Liver (tissue), 9 donors: ENCODE results near the gene PRXL2C. TPM values are rescaled to one million over a fixed set of nuclear protein-coding genes. Genes with fewer than 3 reads are reported as not detected.
A peak's percentile ranks its signal among the peaks of the same experiment; 100 is the strongest.

ENCODE experiments used
- DNase-seq: peaks from one replicate; pipeline ENCODE4 v3.0.0-alpha.2; 2017; ENCODE audit warnings: low spot score
- H3K27ac ChIP-seq, 2 donors: one replicate each; pipeline ENCODE4 v1.7.0; 2013; ENCODE audit warnings: inconsistent platforms in 2 of 2, low read length in 2 of 2, control low read depth in 1 of 2, low read depth in 1 of 2, mild to moderate bottlenecking in 1 of 2
- H3K27me3 ChIP-seq, 4 donors: one replicate each; pipeline versions ENCODE4 v1.6.1 to v1.7.0; 2013; ENCODE audit warnings: low read length in 3 of 4, inconsistent platforms in 1 of 4, mild to moderate bottlenecking in 1 of 4, moderate library complexity in 1 of 4; ENCODE audit not compliant: control insufficient read depth in 4 of 4, insufficient read depth in 4 of 4
- H3K36me3 ChIP-seq, 4 donors: one replicate each; pipeline versions ENCODE4 v1.6.1 to v1.7.0; 2013; ENCODE audit warnings: low read length in 3 of 4, mild to moderate bottlenecking in 3 of 4, low read depth in 1 of 4, moderate library complexity in 1 of 4; ENCODE audit not compliant: control insufficient read depth in 4 of 4, insufficient read depth in 3 of 4
- H3K4me1 ChIP-seq, 4 donors: one replicate each; pipeline versions ENCODE4 v1.6.1 to v1.7.0; 2013; ENCODE audit warnings: low read length in 3 of 4, mild to moderate bottlenecking in 3 of 4, moderate library complexity in 1 of 4; ENCODE audit not compliant: control insufficient read depth in 4 of 4, insufficient read depth in 4 of 4
- H3K4me3 ChIP-seq, 3 donors: one replicate each; pipeline versions ENCODE4 v1.6.1 to v1.7.0; 2013; ENCODE audit warnings: low read length in 3 of 3, control low read depth in 1 of 3, low read depth in 1 of 3, mild to moderate bottlenecking in 1 of 3
- H3K9ac ChIP-seq, 2 donors: one replicate each; pipeline ENCODE4 v1.7.0; 2013; ENCODE audit warnings: low read length in 2 of 2, mild to moderate bottlenecking in 2 of 2, moderate library complexity in 2 of 2, control low read depth in 1 of 2, low read depth in 1 of 2
- H3K9me3 ChIP-seq, 4 donors: one replicate each; pipeline versions ENCODE4 v1.6.1 to v1.7.0; 2013; ENCODE audit warnings: low read length in 3 of 4; ENCODE audit not compliant: control insufficient read depth in 4 of 4
- ATF3 ChIP-seq: IDR thresholded peaks from 2 replicates; pipeline ENCODE4 v1.6.1; 2016; ENCODE audit warnings: antibody characterized with exemption
- CTCF ChIP-seq: fragments of 150-350 bp; IDR thresholded peaks from 2 replicates; pipeline ENCODE4 v1.5.1; 2017; ENCODE audit warnings: improper control_type of control experiment, low read depth, low read length; ENCODE audit not compliant: missing input control
- EGR1 ChIP-seq, 2 donors: IDR thresholded peaks; 2 replicates each; pipeline ENCODE4 v1.6.1; 2016 to 2018; ENCODE audit warnings: antibody characterized with exemption in 2 of 2, low read depth in 2 of 2
- FOXA1 ChIP-seq: IDR thresholded peaks from 2 replicates; pipeline ENCODE4 v1.6.1; 2016; ENCODE audit warnings: antibody characterized with exemption
- GABPA ChIP-seq, 2 donors: IDR thresholded peaks in 1 of 2; conservative IDR thresholded peaks in 1 of 2; 2 replicates each; pipeline ENCODE4 v1.6.1; 2016; ENCODE audit warnings: antibody characterized with exemption in 2 of 2, mild to moderate bottlenecking in 1 of 2, moderate library complexity in 1 of 2
- HNF4A ChIP-seq, 2 donors: conservative IDR thresholded peaks; 2 replicates each; pipeline ENCODE4 v1.6.1; 2016; ENCODE audit warnings: antibody characterized with exemption in 2 of 2, mild to moderate bottlenecking in 2 of 2
- HNF4G ChIP-seq: IDR thresholded peaks from 2 replicates; pipeline ENCODE4 v1.6.1; 2016; ENCODE audit warnings: antibody characterized with exemption
- JUND ChIP-seq, 2 donors: IDR thresholded peaks; 2 replicates each; pipeline ENCODE4 v1.6.1; 2016; ENCODE audit warnings: antibody characterized with exemption in 2 of 2
- RAD21 ChIP-seq, 2 donors: IDR thresholded peaks; 2 replicates each; pipeline ENCODE4 v1.6.1; 2016; ENCODE audit warnings: antibody characterized with exemption in 2 of 2, mild to moderate bottlenecking in 2 of 2
- RXRA ChIP-seq, 2 donors: IDR thresholded peaks; 2 replicates each; pipeline ENCODE4 v1.6.1; 2017 to 2018; ENCODE audit warnings: antibody characterized with exemption in 2 of 2, mild to moderate bottlenecking in 1 of 2
- SP1 ChIP-seq: IDR thresholded peaks from 2 replicates; pipeline ENCODE4 v1.6.1; 2018; ENCODE audit warnings: antibody characterized with exemption, mild to moderate bottlenecking
- TAF1 ChIP-seq: conservative IDR thresholded peaks from 2 replicates; pipeline ENCODE4 v1.6.1; 2016; ENCODE audit warnings: antibody characterized with exemption, mild to moderate bottlenecking
- YY1 ChIP-seq: IDR thresholded peaks from 2 replicates; pipeline ENCODE4 v1.6.1; 2016; ENCODE audit warnings: antibody characterized with exemption, mild to moderate bottlenecking
- ZBTB33 ChIP-seq: IDR thresholded peaks from 2 replicates; pipeline ENCODE4 v1.6.1; 2016; ENCODE audit warnings: antibody characterized with exemption
- WGBS: extraction: QIAGEN DNeasy Blood & Tissue Kit; methylation state at CpG from one replicate; pipeline ENCODE4 v1.1.7; 2013; 5-methylcytosine and 5-hydroxymethylcytosine counted together
- polyA plus RNA-seq, 2 donors: library from polyadenylated mRNA; stranded (reverse) in 1 of 2; unstranded in 1 of 2; fragments of 200-250 nt in 1 of 2; fragments of >200 nt in 1 of 2; fragmentation: Nextera tagmentation in 1 of 2; extraction: Ambion mirVana in 1 of 2; gene quantifications; one replicate each; pipeline versions ENCODE4 v1.2.1 to v1.2.3, GENCODE V29; 2013 to 2015
- total RNA-seq, 2 donors: library from RNA; depleted of rRNA; stranded (reverse); fragments of >200 nt; gene quantifications; one replicate each; pipeline ENCODE4 v1.2.3, GENCODE V29; 2014
- donor health status: healthy.
- donor health status: healthy.
- donor health status: healthy.
- donor health status: healthy.
- donor health status: healthy.

The PRXL2C gene
- total and polyA plus RNA-seq, 4 donors = 2.2 to 6.7 (median 4.1) TPM

- WGBS = 10% methylated on average over 62 of the region's 62 CpGs
- peak overlapping the region; percentile 20 to 31 for H3K27ac ChIP-seq
- H3K9ac ChIP-seq = no peak overlapping the region
These were observed 31.7 kb upstream of the PRXL2C start for GRCh38 chr9:96686638-96687335.

GRCh38 chr9:96680812-96681499 is 25.8 kb upstream of the PRXL2C start:
- H3K27ac ChIP-seq = no peak overlapping the region
- DNase-seq = no peak
- H3K36me3 ChIP-seq = no peaks in the 10 kb centered on the region
- no peak for TF ChIP-seq ATF3
- no peak for TF ChIP-seq FOXA1
- no peak for TF ChIP-seq JUND (IDR thresholded peaks at IDR 0.05)
- TF ChIP-seq RAD21 (IDR thresholded peaks at IDR 0.05) = no peak
- no peak for TF ChIP-seq HNF4A (conservative IDR thresholded peaks at IDR 0.05)
- TF ChIP-seq YY1 = no peak
- TF ChIP-seq CTCF = no peak
- TF ChIP-seq GABPA (IDR thresholded peaks at IDR 0.05 in 1 of 2, conservative IDR thresholded peaks at IDR 0.05 in 1 of 2) = no peak
- TF ChIP-seq RXRA (IDR thresholded peaks at IDR 0.05) = no peak
- TF ChIP-seq ZBTB33 = no peak
- no peak for TF ChIP-seq EGR1 (IDR thresholded peaks at IDR 0.05; ENCODE audit: low read depth in 2 of 2)
- no peak for TF ChIP-seq SP1
- no peaks in the 10 kb centered on the region for H3K4me1 ChIP-seq
- H3K27me3 ChIP-seq = no peaks in the 10 kb centered on the region
- WGBS = 62% methylated on average over 4 of the region's 4 CpGs
- H3K9me3 ChIP-seq = peaks cover 0 to 4% (median 1%) of the 10 kb centered on the region in 4 donors
- no peak overlapping the region for H3K4me3 ChIP-seq
- H3K9ac ChIP-seq = no peak overlapping the region

More at GRCh38 chr9:96686638-96687335, 31.7 kb upstream of the PRXL2C start:
- H3K4me3 ChIP-seq = peak overlapping the region; percentile 33 to 61 (median 43)
- peak; percentile 59 for DNase-seq
- peaks cover 0 to 19% (median 8%) of the 10 kb centered on the region in 4 donors for H3K9me3 ChIP-seq
- peaks cover 0 to 3% (median 0%) of the 10 kb centered on the region in 4 donors for H3K4me1 ChIP-seq
- H3K36me3 ChIP-seq = no peaks in the 10 kb centered on the region
- TF ChIP-seq YY1 = no peak
- no peak for TF ChIP-seq RXRA (IDR thresholded peaks at IDR 0.05)
- TF ChIP-seq HNF4G = no peak
- no peak for TF ChIP-seq TAF1
- no peak for TF ChIP-seq CTCF
- TF ChIP-seq EGR1 (IDR thresholded peaks at IDR 0.05; ENCODE audit: low read depth in 2 of 2) = no peak
- H3K27me3 ChIP-seq = peaks cover 0 to 2% (median 0%) of the 10 kb centered on the region in 4 donors
